ENCODE measurements around the gene SLC16A6.
"Not testable (repeated sequence)": the region's sequence is repeated elsewhere in the genome, so short reads cannot be mapped to it uniquely, and the experiment has no call there.

SLC16A6 gene

DNA sequence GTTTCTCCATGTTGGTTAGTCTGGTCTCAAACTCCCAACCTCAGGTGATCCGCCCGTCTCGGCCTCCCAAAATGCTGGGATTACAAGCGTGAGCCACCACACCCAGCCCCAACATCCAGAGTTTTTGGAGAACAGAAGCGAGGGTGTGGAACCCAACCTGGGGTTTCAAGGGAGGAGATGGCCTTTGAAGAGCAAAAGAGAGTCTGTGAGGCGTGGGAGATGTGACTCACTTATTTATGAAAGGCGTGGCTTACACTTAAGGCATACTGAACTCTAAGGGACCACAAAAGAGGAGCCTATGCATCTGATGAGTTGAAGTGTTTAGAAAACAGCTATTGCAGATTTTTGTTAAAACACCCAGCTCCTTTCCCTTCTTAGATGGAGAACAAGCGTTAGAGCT, 19.2 kb upstream of the SLC16A6 start:
- DNase-seq (ENCODE audit: low read depth), result no peak
- TF ChIP-seq, protein P1, sequence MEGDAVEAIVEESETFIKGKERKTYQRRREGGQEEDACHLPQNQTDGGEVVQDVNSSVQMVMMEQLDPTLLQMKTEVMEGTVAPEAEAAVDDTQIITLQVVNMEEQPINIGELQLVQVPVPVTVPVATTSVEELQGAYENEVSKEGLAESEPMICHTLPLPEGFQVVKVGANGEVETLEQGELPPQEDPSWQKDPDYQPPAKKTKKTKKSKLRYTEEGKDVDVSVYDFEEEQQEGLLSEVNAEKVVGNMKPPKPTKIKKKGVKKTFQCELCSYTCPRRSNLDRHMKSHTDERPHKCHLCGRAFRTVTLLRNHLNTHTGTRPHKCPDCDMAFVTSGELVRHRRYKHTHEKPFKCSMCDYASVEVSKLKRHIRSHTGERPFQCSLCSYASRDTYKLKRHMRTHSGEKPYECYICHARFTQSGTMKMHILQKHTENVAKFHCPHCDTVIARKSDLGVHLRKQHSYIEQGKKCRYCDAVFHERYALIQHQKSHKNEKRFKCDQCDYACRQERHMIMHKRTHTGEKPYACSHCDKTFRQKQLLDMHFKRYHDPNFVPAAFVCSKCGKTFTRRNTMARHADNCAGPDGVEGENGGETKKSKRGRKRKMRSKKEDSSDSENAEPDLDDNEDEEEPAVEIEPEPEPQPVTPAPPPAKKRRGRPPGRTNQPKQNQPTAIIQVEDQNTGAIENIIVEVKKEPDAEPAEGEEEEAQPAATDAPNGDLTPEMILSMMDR (IDR thresholded peaks at IDR 0.05; ENCODE audit: insufficient read depth, low read depth, low read length, missing control alignments), result no peak
- H3K4me3 ChIP-seq (ENCODE audit: low read depth, low read length), result no peak overlapping the region

DNA sequence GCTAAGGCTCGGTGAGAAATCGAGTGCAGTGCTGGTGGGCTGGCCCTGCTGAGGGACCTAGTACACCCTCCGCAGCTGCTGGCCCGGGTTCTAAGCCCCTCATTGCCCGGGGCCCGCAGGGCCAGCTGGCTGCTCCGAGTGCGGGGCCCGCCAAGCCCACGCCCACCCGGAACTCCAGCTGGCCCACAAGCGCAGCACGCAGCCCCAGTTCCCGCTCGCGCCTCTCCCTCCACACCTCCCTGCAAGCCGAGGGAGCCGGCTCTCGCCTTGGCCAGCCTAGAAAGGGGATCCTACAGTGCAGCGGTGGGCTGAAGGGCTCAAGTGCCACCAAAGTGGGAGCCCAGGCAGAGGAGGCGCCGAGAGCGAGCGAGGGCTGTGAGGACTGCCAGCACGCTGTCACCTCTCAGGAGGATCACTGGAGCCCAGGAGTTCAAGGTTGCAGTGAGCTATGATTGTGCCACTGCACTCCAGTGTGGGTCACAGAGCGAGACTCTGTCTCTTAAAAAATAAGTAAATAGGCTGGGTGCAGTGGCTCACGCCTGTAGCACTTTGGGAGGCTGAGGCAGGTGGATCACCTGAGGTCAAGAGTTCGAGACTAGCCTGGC, 18.2 kb upstream of the SLC16A6 start:
- DNase-seq (ENCODE audit: low read depth); H3K4me3 ChIP-seq (ENCODE audit: low read depth, low read length): not testable (repeated sequence)

DNA sequence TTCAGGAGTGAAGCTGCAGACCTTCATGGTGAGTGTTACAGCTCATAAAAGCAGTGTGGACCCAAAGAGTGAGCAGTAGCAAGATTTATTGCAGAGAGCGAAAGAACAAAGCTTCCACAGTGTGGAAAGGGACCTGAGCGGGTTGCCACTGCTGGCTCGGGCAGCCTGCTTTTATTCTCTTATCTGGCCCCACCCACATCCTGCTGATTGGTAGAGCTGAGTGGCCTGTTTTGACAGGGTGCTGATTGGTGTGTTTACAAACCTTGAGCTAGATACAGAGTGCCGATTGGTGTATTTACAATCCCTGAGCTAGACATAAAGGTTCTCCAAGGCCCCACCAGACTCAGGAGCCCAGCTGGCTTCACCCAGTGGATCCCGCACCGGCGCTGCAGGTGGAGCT, 17.6 kb upstream of the SLC16A6 start:
- not testable (repeated sequence) for DNase-seq (ENCODE audit: low read depth); H3K4me3 ChIP-seq (ENCODE audit: low read depth, low read length)

DNA sequence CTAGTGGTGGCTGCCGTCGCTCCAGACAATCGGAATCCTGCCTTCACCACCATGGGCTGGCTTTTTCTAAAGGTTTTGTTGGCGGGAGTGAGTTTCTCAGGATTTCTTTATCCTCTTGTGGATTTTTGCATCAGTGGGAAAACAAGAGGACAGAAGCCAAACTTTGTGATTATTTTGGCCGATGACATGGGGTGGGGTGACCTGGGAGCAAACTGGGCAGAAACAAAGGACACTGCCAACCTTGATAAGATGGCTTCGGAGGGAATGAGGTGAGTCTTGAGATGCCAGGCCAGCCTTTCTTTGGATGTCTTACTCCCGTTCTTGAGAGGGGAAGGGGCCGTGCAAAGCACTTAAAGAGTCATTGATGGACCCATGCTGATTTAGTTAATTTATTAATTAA, 16.5 kb upstream of the SLC16A6 start:
- DNase-seq (ENCODE audit: low read depth), result no peak
- no peak overlapping the region for H3K4me3 ChIP-seq (ENCODE audit: low read depth, low read length)
- TF ChIP-seq, protein P1 (IDR thresholded peaks at IDR 0.05; ENCODE audit: insufficient read depth, low read depth, low read length, missing control alignments), result no peak

DNA sequence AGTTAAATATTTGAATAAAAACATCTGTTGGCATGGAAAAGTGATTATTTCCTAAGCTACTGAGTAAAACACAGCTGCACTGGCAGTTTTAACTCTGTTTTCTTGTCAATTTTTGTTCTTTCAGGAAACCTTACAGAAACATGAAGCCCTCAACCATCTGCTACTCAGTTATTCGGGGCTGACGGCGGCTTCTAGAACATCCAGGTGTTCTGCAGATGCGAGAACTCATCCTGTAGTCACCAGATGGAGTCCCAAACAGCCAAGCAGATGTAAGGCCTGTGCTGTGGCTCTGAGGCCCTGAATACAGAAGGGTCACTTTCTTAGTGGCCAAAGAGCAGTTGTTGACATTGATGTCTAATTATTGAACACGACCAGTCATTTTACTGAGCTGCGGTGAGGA, 15.9 kb upstream of the SLC16A6 start:
- TF ChIP-seq, protein P1 (IDR thresholded peaks at IDR 0.05; ENCODE audit: insufficient read depth, low read depth, low read length, missing control alignments), result no peak
- DNase-seq (ENCODE audit: low read depth), result no peak

DNA sequence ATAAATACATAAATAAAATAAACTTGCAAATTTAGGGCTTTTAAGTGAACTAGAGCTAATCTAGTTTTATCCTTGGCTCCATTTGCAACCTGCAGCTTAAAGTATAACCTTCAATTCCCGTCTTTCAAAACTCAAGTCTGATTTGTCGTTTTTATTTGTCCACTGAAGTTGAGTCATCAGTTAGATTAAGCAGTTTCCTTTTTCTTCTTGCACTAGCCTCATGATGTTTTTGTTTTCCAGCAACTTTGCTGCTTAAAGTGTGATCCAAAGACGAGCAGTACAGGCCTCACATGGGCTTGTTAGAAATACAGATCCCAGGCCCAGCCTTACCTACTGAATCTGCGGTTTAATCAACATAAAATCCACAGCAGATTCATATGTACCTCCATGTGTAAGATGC, 14.2 kb upstream of the SLC16A6 start:
- no peak for DNase-seq (ENCODE audit: low read depth)
- TF ChIP-seq, protein P1 (IDR thresholded peaks at IDR 0.05; ENCODE audit: insufficient read depth, low read depth, low read length, missing control alignments), result no peak
- H3K4me3 ChIP-seq (ENCODE audit: low read depth, low read length), result no peak overlapping the region

More for the DNA sequence above, 15.9 kb upstream of the SLC16A6 start:
- no peak overlapping the region for H3K4me3 ChIP-seq (ENCODE audit: low read depth, low read length)

DNA sequence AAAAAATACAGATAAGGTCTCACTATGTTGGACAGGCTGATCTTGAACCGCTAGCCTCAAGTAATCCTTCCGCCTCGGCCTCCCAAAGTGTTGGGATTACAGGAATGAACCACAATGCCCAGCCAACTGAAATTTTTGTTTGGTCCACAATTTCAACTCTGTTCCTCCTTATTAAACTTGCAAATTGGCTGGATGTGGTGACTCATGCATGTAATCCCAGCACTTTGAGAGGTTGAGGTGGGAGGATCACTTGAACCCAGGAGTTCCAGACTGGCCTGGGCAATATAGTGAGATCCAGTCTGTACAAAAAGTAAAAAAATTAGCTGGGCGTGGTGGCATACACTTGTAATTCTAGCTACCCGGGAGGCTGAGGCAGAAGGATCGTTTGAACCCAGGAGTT, 13.8 kb upstream of the SLC16A6 start:
- TF ChIP-seq, protein P1 (IDR thresholded peaks at IDR 0.05; ENCODE audit: insufficient read depth, low read depth, low read length, missing control alignments), result no peak
- no peak overlapping the region for H3K4me3 ChIP-seq (ENCODE audit: low read depth, low read length)
- DNase-seq (ENCODE audit: low read depth), result no peak

DNA sequence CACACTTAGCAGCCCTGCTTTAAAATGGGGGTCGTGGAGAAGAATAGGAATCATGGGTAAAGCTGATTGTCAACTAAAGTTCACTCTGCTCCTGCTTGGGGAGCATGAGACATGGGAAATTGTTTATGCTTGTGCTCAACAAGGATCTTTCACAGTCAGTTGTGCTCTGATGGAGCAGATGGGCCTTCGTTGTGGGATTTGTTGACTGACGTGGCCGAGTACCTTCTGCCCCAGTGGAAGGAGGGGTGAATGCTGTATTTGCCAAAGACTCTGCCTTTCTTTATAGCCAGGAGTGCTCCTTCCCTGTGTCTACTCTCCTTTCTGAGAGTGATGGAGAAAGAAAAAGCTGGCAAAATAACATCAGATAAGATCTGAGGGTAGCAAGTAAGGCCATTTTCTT, 11.7 kb upstream of the SLC16A6 start:
- DNase-seq (ENCODE audit: low read depth), result no peak
- H3K4me3 ChIP-seq (ENCODE audit: low read depth, low read length), result no peak overlapping the region
- TF ChIP-seq, protein P1 (IDR thresholded peaks at IDR 0.05; ENCODE audit: insufficient read depth, low read depth, low read length, missing control alignments), result no peak

Data from GM12865 (cell line).